ENCODE measurements around the gene GRID2.

GRID2 gene

DNA sequence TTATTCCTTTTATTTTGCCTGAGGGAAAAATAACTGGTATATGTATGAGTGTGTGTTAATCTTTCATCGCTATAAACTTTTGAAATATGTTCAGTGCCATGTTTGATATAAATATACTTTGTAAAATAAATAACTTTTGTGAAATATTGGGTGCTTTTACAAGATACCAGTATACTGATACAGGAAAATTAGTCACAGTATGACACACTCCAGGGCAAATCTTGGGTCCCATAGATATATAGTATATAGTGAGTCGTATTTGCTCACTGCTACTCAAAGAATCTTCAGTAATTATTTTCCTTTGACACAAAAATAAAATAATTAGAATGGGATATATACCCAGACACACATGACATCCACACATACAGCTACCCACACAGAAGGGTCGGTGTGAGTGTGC, 472.3 kb downstream of the GRID2 start:
- no peak for DNase-seq

DNA sequence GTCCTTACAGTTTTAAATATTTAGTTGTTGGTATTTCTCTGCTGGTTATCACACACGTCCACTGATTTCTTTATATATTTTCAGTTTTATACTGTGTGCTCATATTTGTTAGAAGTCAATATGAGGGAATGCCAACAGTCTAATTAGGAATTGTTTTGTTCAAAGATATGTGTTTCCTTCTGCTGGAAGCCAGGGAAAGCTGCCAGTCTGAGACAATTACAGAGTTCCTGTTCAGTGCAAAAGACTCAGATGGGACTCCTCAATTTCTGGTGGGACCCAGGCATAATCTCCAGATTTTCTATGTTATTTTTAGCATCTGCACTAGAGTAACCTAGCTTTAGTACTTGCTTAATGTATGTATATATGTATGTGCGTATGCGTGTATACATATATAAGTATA, 486.0 kb downstream of the GRID2 start:
- no peak for DNase-seq

DNA sequence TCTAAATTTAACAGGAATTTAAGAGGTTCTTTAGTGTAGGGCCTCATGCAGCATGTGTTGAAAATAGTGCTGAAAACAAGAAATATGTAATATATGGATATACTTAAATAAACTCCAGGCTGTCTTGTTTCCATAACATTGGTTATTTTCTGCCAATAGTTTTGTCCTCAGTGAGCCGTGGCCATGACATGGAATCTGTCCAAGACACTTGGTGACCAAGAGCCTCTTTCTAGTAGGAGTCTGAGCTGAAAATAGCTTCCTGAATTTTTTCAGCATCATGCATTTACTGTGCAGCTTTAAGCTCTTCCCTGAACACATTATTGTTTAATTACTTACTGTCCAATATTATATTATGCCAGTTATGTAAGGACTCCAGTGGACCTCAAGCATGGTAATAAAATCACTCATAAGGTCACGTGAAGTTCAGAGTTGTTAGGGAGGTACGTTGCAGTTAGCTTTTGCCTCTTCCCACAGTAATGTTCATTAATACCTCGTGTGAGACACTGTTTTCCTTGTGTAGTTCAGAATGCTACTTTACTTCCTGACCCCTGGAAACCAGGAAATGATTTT, 488.2 kb downstream of the GRID2 start:
- no peak for DNase-seq

DNA sequence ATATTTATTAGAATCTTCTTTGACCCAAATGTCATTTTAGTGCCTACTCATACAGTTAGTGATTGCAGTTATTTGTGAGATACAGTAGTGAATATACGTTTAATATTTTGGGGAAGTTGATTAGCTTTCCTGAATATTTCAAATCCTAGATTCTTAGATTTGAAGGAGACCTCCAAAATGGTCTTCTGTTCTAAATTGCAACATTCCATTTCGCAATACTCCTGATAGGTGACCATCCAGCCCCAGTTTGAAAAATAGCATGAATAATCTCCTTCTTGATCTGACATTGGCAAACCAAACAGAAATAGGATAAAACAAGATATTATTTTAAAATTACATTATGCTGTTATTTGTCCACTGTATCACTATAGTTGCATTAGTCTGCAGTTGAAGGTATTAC, 505.6 kb downstream of the GRID2 start:
- DNase-seq = no peak

DNA sequence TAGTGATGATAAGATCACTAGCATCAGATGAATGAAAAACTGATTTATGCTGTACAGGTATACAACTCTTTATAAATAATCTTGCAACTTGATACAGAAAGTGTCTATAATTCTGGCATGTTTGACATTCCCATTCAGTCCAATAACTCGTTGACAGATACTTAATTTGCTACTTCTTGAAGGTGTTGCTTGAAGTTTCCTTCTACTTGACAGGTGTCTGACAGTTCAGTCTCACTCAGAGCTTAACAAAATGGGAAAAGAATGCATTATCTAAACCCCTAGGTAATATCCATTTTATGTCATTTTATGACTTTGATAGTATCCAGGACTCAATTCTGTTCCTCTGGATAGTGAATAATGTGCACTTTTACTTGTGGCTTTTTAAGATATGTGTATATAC, 508.9 kb downstream of the GRID2 start:
- no peak for DNase-seq

DNA sequence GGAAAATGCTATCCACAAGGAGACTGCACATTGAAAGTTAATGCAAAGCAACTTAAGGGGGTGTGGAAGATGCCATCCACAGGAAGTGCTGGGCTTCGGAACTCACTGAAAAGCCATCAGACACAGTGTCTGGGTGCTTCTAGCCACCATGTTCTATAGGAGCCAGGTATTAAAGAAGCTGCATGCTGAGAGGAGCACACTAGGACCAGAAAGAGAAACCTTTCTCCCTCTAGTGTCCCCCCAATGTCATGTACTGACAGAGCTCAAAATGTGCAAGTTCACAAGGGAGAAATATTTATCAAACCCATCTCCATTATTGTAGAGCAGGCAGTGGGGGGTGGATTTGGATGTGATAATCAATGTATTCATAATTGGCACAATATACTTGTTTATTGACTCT, 510.9 kb downstream of the GRID2 start:
- DNase-seq = peak in 1 of 2 experiments; percentile 0

DNA sequence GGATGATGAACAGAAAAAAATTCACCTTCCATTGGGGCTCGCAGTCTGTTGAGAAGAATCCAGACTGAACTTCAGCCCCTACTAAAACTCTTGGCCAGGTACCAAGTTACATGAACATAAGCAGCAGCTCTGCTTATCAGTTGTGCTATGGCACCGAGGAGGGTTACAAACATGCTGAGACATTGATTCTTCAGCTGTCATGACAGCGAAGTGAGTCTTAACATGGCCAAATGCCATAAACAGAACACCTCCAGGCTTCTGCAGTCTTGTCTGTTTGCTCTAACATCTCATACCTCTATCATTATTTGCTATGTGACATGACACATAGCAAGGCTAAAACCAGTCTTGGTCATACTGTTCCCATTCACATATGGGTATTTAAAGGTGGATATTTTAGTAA, 521.5 kb downstream of the GRID2 start:
- DNase-seq = no peak

DNA sequence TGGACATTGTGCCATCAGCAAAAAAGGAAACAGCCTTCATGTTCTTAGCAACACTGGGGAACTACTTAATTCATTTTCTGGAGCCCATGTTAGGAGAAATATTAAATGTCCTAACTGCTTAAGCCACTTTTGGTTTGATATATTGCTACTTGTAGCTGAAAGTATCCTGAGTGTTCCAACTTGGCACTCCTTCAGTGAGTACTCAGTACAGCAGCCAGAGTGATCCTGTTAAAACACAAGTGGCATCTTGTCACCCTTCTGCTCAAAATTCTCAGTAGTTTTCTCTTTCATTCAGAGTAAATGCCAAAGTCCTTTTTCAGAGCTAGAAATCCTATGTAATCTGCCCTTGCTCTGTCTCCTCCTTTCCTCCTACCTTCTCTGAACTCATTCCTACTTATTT, 522.0 kb downstream of the GRID2 start:
- DNase-seq = no peak

DNA sequence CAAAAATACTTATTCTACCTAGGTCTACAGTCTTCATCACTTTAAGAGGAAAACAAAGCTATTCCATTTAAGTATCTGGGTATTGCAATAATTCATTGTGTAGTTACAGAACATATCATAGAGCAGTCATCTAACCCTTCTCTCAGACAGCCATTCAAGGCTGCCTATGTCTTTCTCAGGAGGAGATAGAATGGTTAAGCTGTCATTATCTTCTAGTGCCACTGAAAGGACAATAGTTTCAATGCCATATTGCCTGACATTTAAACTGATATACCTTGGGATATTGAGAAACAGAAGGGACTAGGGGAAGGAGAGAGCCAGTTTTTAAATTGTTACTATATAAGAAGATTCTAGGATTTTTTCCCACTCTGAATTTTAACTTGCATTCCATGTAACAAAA, 527.0 kb downstream of the GRID2 start:
- no peak for DNase-seq

DNA sequence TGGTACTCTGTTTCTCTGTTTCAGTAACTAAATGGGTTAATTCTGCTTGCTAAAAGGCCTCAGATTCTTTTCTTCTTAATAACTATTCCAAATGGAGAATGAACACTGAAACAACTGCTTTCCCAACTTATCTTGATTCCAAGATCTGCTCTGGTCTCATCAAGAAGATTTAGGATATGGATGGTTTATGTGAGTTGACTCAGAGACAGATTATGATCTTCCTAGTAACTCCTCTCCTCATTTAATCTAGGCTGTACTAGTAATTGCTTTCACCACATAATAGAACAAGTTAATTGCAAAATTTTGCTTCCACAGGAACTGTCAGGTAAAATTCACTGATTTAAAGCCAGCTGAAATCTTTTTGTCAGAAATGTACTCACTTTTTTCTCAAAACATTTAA, 537.1 kb downstream of the GRID2 start:
- no peak for DNase-seq

DNA sequence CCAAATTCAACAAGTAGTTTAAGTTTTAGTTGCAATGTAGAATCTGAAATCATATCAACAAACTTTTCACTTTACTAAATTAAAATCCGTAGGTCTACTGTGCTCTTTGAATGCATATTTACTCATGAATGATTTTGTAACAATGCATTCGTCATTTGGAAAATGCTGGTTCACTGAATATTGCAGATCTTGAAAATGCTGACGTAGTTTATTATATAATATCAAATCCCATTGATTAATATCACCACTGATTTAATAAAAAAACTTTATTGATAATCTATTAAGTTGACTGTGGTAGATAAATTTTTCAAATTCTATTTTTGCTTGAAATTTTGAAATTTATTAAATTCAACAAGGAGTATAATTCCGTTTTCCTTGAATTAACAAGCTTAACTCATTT, 540.0 kb downstream of the GRID2 start:
- DNase-seq = no peak

DNA sequence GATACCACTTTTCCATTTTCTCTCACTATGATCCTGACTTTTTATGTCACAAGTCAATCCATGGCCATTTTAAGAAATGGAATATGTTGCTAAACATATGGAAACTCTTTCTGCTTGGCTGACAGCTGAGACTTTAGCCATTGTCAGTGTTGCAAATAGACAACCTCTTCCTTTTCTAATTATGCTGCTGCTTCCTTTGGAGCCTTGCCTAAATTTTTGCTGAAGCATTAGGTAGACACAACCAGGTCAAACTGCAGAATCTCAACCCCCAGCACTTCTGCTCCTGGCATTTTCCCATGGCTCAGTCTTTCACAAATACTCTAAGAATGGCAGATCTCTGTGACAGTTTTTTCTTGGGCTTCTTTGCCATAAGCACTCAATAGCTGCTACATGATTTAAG, 543.3 kb downstream of the GRID2 start:
- no peak for DNase-seq

DNA sequence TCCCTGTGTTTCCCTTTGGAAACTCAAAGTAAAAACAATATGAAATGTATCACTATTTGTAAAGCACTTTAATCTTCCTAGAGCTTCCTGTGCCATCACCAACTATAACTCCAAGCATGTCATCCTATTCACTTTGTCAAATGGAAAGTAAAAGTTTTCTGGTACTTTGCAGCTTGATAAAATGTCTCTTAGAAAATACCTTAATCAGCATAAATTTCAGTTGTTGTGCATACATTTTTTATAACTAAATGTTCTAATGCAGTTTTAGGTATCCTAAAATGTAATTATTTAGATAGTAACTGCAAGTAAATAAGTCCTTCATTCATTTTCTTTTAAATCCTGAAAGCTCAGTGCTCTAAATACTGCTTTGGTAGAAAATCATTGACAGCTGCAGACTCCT, 558.7 kb downstream of the GRID2 start:
- no peak for DNase-seq

DNA sequence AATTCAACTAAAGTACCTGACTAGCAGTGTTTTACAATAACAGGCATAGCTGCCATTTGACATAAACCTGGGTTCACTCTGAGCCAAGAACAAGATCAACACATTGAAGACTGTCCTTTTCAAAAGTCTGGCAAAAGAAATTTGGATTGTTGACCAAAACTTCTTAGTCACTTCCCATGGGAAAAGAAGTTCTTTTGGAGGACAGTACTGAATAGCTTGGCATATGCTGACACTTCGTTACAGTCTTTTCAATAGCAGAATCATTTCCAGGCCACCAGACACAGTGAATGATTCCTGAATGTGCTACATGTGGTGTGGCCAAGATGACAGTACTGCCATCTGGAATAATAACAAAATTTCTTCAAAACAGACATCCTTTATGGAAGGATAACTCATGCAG, 560.3 kb downstream of the GRID2 start:
- no peak for DNase-seq

DNA sequence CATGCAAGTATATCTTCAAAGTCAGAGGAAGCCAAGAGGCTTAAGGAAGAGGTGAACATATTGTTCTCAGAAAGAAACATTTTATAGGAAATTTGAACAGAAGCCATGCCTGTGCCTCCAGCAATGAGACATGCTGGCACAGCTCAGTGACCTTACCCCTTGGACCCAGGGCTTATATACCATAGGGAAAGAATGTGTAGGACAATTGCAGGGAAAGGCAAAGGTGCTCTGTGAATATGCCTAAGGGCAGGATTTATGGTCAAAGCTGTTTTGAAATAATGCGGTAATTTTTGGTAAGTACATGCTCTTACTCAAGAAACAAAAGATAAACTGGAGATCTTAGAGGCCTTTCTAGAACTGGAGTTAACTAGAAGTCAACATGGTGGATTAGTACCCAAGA, 568.8 kb downstream of the GRID2 start:
- no peak for DNase-seq

DNA sequence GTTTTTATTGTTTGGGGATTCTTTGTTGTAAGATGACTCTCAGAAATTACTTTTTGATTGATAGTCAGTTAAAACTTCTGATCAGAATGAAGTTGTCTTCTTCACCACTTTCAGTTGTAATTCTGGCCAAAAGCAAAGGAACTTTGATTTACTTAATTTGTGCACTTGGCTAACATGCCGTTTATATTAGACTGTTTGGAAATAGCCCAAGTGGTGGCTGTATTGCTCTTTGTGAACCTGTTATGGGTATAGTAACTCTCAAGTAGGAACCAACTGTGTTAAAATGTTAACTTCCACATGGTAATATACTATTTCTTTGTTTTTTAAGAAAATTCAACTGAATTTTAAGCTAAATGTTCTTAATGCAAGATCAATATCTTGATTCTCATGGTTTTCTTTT, 581.9 kb downstream of the GRID2 start:
- no peak for DNase-seq

DNA sequence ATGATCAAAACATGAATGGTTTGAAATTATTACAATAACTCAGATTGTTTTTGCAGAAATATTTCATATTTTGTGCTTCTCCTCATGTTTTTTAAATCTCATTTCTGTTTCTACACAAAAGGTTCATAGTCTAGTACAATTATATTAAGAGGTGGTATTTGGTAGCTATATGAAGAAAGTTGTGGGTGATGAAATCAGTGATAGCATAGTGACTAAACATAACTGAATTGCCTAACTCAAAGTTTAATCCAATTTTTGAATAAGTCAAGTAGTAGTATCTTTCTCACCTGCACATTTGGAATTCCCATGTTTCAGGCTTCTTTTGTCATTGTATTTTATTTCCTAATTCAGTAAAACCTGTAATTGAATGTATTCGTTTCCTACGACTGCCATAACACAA, 648.7 kb downstream of the GRID2 start:
- DNase-seq = no peak

DNA sequence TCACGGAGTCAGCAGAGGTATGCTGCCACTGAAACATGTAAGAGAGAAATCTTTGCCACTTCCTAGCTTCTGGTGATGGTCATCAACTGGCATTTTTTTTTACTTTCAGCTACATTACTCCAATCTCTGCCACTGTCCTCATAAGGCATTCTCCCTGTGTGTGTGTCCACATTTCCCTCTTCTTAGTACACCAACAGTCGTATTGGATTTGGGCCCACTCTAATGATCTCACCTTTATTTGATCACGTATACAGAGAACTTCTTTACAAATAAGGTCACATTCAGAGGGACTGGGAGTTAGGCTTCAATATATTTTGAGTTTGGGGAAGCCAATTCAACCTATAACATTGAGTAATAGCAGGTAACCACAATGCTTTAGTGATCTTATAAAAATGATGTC, 649.1 kb downstream of the GRID2 start:
- DNase-seq = no peak

DNA sequence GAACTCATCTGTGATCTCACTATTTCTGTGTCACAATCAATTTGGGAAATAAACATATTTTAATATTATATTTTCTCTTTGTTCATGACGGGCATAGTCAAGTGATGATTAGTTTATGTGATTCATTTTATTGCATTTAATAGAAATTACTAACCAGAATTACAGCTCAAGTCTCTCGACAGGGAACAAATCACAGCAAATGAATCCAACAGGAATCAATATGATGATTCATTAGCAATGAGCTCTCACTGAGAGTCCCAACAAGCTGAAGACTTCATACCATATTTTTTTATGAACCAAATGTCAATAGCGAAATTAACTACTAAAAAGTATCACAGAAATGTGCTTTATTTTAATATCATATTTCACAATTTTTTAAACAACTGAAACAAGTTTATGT, 649.7 kb downstream of the GRID2 start:
- DNase-seq = no peak

DNA sequence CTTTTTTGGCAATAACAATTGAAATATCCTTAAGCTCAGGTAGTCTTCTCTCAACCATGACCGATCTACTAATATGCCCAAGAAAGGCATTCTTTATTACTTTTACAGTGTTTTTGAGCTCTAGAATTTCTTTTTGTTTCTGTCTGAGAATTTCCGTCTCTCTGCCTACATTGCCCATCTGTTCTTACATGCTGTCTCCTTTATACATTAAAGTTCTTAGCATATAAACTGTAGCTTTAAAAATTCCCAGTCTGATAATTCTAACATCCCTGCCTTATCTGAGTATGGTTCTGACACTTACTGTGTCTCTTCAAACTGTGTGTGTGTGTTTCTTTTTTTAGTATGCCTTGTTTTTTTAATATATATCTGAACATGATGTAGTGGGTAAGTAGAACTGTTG, 658.1 kb downstream of the GRID2 start:
- no peak for DNase-seq

DNA sequence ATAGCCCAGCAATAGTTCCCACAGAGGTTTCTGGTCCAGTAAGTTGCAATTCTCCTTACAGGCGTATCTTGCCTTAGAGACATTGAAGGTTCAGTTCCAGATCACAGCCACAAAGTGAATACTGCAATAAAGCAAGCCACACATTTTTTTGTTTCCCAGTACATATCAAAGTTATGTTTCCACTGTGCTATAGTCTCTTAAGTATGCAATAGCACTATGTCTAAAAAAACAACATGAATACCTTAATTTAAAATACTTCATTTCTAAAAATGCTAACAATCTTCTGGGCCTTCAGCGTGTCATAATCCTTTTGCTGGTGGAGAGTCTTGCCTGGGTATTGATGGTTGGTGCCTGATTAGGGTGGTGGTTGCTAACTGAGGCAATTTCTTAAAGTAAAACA, 659.1 kb downstream of the GRID2 start:
- DNase-seq = no peak

DNA sequence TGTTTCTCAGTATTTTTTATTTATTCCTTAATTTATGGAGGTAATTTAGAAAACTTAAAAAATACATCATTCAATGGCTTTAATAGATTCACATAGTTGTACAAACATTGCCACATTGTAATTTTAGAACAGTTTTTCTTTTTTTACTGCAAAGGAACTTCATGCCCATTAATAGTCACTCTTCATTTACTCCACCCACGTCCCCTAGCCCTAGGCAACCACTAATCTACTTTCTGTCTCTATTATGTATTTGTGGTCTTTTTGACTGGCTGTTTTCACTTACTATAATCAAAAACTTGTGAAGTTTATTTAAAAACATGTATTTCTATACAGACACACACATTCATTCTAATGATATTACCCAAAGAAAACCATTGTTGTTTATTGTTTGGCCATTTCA, 664.8 kb downstream of the GRID2 start:
- no peak for DNase-seq

DNA sequence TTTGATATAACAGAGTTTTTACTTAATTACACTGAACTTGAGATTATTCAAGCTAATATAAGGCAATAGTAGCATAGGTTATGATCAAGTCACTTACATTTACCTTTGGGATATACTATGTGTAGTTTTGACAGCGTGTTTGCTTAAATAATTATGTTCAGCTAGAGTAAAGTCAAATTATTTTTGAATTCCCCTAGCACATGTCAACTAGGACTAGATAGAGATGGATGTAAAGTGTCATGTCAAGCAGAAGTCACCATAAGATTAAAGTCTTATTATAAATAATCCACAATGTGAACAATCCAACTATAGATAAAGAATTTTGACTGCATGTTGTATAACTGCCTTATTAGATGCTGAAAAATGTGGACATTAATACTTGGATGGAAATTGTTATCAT, 665.2 kb downstream of the GRID2 start:
- DNase-seq = no peak

DNA sequence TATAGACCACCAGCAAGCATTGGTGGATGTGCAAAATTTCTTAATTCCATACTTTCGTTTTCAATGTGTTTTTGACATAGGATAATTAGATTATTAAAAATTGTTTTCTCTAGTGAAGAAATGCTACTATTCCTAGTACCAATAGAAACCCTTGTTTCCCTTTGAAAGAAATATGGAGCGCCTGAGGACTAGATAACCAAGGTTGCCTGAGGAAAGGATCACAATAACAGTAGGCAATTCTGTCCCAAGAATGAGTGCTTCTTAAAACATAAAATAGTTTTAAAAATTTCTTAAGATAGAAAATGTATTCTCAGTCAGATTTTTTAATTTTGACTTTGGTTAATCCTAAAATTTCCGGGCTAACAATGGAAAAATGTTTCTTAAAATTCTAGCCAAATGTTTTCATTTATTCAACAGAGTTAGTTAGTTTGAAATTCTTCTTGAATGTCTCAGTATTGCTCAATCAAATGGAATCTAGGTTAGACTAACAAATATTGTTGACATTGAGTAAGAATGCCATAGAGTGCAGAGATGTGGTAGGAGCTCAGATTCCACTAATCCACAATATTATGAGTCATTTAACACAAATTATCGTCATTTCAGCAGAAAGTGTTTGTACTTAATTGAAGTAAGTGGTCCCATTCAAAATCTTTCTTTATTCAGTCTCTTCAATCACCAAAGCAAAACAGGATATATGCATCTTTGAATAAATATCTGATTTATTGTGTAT, 666.0 kb downstream of the GRID2 start:
- DNase-seq = no peak

DNA sequence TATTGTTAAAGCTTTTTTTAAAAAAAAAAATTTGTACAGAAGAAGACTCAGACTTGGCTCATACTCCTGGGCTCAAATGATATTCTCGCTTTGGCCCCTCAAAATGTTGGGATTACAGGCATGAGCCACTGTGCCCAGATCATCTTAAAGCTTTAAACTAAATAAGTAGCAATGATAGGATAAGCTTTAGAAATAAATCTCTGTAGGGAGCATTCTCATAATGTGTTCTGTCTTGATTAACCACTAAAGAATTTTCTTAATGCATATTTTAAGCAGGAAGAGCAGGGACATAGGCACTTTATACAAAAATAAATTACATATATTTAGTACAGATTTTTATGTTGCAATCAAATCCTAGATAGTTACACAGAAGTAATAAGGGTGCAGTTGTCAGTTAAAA, 667.2 kb downstream of the GRID2 start:
- DNase-seq = no peak
